ENCODE results near the gene SP2. TPM values are rescaled to one million over a fixed set of nuclear protein-coding genes. Genes with fewer than 3 reads are reported as not detected.

Gene SP2
- total RNA-seq, 1 experiment from 2014 or later, result 25.6 TPM

DNA sequence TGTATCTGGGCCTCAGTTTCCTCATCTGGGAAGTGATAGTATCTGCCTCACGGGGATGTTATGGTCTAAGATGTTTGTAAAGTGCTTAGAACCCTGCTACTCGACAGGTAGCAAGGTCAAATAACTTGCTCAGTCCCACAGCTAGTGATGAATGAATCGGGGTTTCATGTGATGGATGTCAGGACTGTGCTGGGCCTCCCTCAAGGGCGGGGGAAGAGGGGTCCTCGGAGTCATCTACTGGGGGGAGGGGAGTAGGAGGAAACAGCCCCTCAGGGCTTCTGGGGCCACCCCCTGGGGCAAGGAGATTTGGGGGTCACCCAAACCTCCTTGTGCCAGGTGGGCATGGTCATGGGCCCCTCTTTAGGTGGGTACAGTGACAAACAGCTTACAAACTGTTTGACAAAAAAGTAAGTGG lies 46.1 kb downstream of the SP2 start:
- intact Hi-C loops (cut with micrococcal nuclease; ENCODE audit: unreplicated experiment), result no loop called here
- peak overlapping the region; percentile 48 for H3K27ac ChIP-seq (ENCODE audit: low read length)
- H3K9me3 ChIP-seq (ENCODE audit: control insufficient read depth, insufficient read depth, low read depth, low read length), result no peaks in the 10 kb centered on the region
- no peak for ATAC-seq
- no peaks in the 10 kb centered on the region for H3K27me3 ChIP-seq (ENCODE audit: control insufficient read depth, insufficient read depth, low read length)
- CTCF ChIA-PET, result interaction anchor here (0.9 to 1.7 kb wide), 3 partner anchors 20 to 29 kb away, joined by 3 to 5 read pairs (median 4); partner anchors contain the start of gene CDK5RAP3
- H3K4me1 ChIP-seq (ENCODE audit: control insufficient read depth, insufficient read depth, low read length), result peaks cover 7% of the 10 kb centered on the region; the same call in 1 of the 2 replicates
- BruUV-seq (replicated peaks), result no TSS peak
- POLR2A ChIA-PET, result interaction anchor here (0.6 kb wide), 1 partner anchor 107 kb away, joined by 4 read pairs; no protein-coding TSS in a partner anchor
- TF ChIP-seq CTCF (IDR thresholded peaks at IDR 0.05), result no peak
- no peak for TF ChIP-seq SIN3A (IDR thresholded peaks at IDR 0.05; ENCODE audit: borderline replicate concordance, insufficient read depth, low read depth, low read length)
- TF ChIP-seq TCF7L2 (IDR thresholded peaks at IDR 0.05; ENCODE audit: low read depth, low read length), result no peak
- TF ChIP-seq POLR2AphosphoS5 (IDR thresholded peaks at IDR 0.05; ENCODE audit: low read depth, low read length), result no peak
- TF ChIP-seq REST (IDR thresholded peaks at IDR 0.05; ENCODE audit: insufficient read depth in 1 of 2, low read depth in 2 of 2, low read length in 1 of 2), result no peak
- peak overlapping the region; percentile 69 to 91 for H3K4me3 ChIP-seq (ENCODE audit: low read depth in 2 of 2, low read length in 2 of 2)
- no peaks in the 10 kb centered on the region; the same call in 1 of the 2 replicates for H3K36me3 ChIP-seq (ENCODE audit: control insufficient read depth, insufficient read depth, low read length)
- in situ Hi-C loops (cut with HindIII; ENCODE audit: low pct_unique_long_range_greater_than_20kb, low sequenced_read_pairs), result no loop called here
- no peak for DNase-seq (ENCODE audit: low read depth, low spot score)

GRCh38 chr17:47942568-47942967 lies 46.5 kb downstream of the SP2 start:
- intact Hi-C loops (cut with micrococcal nuclease; ENCODE audit: unreplicated experiment) (no loop called here), in situ Hi-C loops (cut with HindIII; ENCODE audit: low pct_unique_long_range_greater_than_20kb, low sequenced_read_pairs) (no loop called here)
- CTCF ChIA-PET, result interaction anchor here (1.2 to 1.7 kb wide), 2 partner anchors 19 to 28 kb away, joined by 4 to 5 read pairs; partner anchors contain the start of gene CDK5RAP3
- no peak overlapping the region for H3K27ac ChIP-seq (ENCODE audit: low read length)
- ATAC-seq (no peak), DNase-seq (ENCODE audit: low read depth, low spot score) (no peak)
- no peaks in the 10 kb centered on the region for H3K9me3 ChIP-seq (ENCODE audit: control insufficient read depth, insufficient read depth, low read depth, low read length)
- H3K4me3 ChIP-seq (ENCODE audit: low read depth in 2 of 2, low read length in 2 of 2), result peak overlapping the region; percentile 69 to 91
- no peaks in the 10 kb centered on the region; the same call in 1 of the 2 replicates for H3K36me3 ChIP-seq (ENCODE audit: control insufficient read depth, insufficient read depth, low read length)
- no peaks in the 10 kb centered on the region for H3K27me3 ChIP-seq (ENCODE audit: control insufficient read depth, insufficient read depth, low read length)
- no TSS peak for BruUV-seq (replicated peaks)
- peaks cover 7% of the 10 kb centered on the region; the same call in 1 of the 2 replicates for H3K4me1 ChIP-seq (ENCODE audit: control insufficient read depth, insufficient read depth, low read length)
- TF ChIP-seq TCF7L2 (IDR thresholded peaks at IDR 0.05; ENCODE audit: low read depth, low read length), result no peak
- POLR2A ChIA-PET, result no interaction called here

DNA sequence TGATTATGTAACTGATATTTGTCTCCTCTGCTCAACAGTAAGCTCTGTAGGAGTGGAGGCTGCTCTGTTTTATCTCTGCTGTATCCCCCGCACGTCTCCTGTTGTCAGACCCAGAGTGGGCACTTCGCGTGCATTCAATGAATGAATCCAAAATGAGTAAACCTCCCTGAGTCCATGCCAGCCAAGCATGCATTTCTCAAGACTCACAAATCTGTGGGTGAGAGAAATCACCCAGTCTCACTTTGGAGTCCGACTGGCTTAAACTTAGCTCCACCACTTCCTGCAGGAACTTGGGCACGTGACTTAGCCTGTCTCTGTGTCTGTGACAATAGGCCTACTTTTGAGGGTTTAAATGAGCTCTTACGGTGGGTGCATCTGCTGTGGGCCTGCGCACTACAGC lies 49.0 kb downstream of the SP2 start:
- TF ChIP-seq REST (IDR thresholded peaks at IDR 0.05; ENCODE audit: insufficient read depth in 1 of 2, low read depth in 2 of 2, low read length in 1 of 2) (no peak), POLR2AphosphoS5 (IDR thresholded peaks at IDR 0.05; ENCODE audit: low read depth, low read length) (no peak), TCF7L2 (IDR thresholded peaks at IDR 0.05; ENCODE audit: low read depth, low read length) (no peak), CTCF (IDR thresholded peaks at IDR 0.05) (no peak), SIN3A (IDR thresholded peaks at IDR 0.05; ENCODE audit: borderline replicate concordance, insufficient read depth, low read depth, low read length) (no peak)
- ATAC-seq, result no peak
- BruUV-seq (replicated peaks), result no TSS peak
- no peak for DNase-seq (ENCODE audit: low read depth, low spot score)
- no peaks in the 10 kb centered on the region for H3K27me3 ChIP-seq (ENCODE audit: control insufficient read depth, insufficient read depth, low read length)
- in situ Hi-C loops (cut with HindIII; ENCODE audit: low pct_unique_long_range_greater_than_20kb, low sequenced_read_pairs), result no loop called here
- intact Hi-C loops (cut with micrococcal nuclease; ENCODE audit: unreplicated experiment), result no loop called here
- H3K36me3 ChIP-seq (ENCODE audit: control insufficient read depth, insufficient read depth, low read length), result no peaks in the 10 kb centered on the region; the same call in 1 of the 2 replicates
- no peaks in the 10 kb centered on the region for H3K9me3 ChIP-seq (ENCODE audit: control insufficient read depth, insufficient read depth, low read depth, low read length)
- H3K4me3 ChIP-seq (ENCODE audit: low read depth in 2 of 2, low read length in 2 of 2), result no peak overlapping the region
- CTCF ChIA-PET, result interaction anchor here (1.0 kb wide), 1 partner anchor 26 kb away, joined by 6 read pairs; the partner anchor contains the start of gene CDK5RAP3
- POLR2A ChIA-PET, result no interaction called here
- H3K27ac ChIP-seq (ENCODE audit: low read length), result no peak overlapping the region
- peaks cover 20% of the 10 kb centered on the region for H3K4me1 ChIP-seq (ENCODE audit: control insufficient read depth, insufficient read depth, low read length)
